ENCODE data around the gene S1PR5.

DNA sequence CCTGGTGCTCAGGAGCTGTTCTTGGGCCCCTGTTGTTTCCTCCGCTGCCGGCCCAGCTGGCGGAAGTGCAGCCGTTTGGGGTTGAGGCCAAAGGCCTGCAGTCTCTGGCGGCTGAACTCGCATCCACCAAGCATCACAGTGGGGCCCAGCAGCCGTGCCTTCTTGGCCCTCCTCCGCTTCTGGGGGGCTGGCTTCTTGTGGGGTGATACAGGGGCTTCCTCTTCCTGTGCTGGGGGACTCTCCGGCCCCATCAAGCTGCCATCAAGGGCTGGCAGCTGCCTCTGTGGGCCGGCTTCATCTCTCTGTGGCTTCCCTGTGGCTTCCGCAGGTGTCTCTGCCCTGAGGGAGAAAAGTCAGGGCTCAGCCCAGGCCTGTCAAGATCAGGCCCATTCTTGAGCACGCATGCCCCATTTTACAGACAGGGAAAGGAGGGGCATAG is 36.7 kb upstream of the S1PR5 start:
- TF ChIP-seq EZH2 (IDR thresholded peaks at IDR 0.05; ENCODE audit: low read length, unreplicated experiment): no peak
- TF ChIP-seq, protein P1, sequence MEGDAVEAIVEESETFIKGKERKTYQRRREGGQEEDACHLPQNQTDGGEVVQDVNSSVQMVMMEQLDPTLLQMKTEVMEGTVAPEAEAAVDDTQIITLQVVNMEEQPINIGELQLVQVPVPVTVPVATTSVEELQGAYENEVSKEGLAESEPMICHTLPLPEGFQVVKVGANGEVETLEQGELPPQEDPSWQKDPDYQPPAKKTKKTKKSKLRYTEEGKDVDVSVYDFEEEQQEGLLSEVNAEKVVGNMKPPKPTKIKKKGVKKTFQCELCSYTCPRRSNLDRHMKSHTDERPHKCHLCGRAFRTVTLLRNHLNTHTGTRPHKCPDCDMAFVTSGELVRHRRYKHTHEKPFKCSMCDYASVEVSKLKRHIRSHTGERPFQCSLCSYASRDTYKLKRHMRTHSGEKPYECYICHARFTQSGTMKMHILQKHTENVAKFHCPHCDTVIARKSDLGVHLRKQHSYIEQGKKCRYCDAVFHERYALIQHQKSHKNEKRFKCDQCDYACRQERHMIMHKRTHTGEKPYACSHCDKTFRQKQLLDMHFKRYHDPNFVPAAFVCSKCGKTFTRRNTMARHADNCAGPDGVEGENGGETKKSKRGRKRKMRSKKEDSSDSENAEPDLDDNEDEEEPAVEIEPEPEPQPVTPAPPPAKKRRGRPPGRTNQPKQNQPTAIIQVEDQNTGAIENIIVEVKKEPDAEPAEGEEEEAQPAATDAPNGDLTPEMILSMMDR (conservative IDR thresholded peaks at IDR 0.05; ENCODE audit: low read depth, low read length): no peak

Measured in PC-3 (cell line).